LNCAP (cell line): ENCODE data around the gene CLTA.

Experiments used
- TF ChIP-seq, protein P1 (sequence below): fragments of 450-650 bp; IDR thresholded peaks from 2 replicates; pipeline ENCODE4 v1.5.1; 2017; ENCODE audit warnings: mild to moderate bottlenecking

The CLTA gene

DNA sequence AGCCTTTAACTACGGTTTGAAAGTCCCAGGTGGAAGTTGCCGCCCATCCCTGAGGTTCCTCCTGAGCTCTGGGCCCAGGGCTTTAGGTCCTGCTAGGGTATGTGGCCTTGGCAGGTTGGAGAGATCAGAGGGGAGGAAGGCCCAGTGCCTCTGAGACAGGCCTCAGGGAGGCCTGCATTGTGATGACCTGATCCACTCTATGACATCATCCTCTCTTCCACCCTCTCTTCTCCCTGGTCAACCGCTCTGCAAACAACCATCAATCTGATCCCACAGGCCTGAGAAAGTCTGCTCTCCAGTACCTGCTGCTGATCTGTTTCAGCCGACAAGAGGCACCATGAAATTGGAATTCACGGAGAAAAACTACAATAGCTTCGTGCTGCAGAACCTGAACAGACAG lies 21.6 kb upstream of the CLTA start, which contains the start of gene CCIN:
Gene CCIN, plus strand, starts transcription at position 223 of the 400 bp plus-strand sequence. Its CDS starts 115 bp downstream, at position 338.
- TF ChIP-seq, protein P1, sequence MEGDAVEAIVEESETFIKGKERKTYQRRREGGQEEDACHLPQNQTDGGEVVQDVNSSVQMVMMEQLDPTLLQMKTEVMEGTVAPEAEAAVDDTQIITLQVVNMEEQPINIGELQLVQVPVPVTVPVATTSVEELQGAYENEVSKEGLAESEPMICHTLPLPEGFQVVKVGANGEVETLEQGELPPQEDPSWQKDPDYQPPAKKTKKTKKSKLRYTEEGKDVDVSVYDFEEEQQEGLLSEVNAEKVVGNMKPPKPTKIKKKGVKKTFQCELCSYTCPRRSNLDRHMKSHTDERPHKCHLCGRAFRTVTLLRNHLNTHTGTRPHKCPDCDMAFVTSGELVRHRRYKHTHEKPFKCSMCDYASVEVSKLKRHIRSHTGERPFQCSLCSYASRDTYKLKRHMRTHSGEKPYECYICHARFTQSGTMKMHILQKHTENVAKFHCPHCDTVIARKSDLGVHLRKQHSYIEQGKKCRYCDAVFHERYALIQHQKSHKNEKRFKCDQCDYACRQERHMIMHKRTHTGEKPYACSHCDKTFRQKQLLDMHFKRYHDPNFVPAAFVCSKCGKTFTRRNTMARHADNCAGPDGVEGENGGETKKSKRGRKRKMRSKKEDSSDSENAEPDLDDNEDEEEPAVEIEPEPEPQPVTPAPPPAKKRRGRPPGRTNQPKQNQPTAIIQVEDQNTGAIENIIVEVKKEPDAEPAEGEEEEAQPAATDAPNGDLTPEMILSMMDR = no peak

GRCh38 chr9:36169708-36170107 lies 21.0 kb upstream of the CLTA start:
- TF ChIP-seq, protein P1 = no peak

- TF ChIP-seq, protein P1 = no peak
These were observed 20.2 kb upstream of the CLTA start for GRCh38 chr9:36170531-36170930.

DNA sequence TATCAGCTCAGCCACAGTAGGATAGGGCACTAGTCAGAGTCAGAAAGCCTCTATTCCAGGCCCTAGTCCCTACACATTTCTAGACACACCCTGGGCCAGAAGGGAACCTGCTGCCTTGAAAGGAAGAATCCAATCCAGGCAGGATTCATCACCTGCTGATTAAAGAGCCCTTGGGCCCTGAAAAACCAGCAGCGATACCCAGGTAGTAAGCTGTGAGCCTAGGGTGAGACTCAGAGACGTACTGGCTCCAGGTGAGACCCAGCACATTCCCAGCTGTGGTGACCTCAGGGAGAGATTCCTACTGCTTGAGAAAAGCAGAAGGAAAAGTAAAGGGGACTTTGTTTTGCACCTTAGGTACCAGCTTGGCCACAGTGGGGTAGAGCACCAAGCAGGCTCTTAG lies 16.9 kb upstream of the CLTA start:
- TF ChIP-seq, protein P1 = no peak

DNA sequence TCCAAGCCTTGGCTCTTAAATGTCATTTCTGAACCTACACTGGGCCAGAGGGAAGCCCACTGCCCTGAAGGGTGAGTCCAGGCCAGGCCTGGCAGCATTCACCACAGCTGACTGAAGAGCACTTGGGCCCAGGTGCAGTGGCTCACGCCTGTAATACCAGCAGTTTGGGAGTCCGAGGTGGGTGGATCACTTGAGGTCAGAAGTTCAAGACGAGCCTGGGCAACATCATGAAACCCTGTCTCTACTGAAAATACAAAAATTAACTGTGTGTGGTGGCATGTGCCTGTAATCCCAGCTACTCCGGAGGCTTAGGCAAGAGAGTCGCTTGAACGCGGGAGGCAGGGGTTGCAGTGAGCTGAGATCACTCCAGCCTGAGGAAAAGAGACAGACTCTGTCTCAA lies 16.4 kb upstream of the CLTA start:
- TF ChIP-seq, protein P1 = no peak

- TF ChIP-seq, protein P1 = no peak
These were observed 16.0 kb upstream of the CLTA start for GRCh38 chr9:36174731-36175130.

- TF ChIP-seq, protein P1 = no peak
These were observed 13.2 kb upstream of the CLTA start for GRCh38 chr9:36177571-36177970.

DNA sequence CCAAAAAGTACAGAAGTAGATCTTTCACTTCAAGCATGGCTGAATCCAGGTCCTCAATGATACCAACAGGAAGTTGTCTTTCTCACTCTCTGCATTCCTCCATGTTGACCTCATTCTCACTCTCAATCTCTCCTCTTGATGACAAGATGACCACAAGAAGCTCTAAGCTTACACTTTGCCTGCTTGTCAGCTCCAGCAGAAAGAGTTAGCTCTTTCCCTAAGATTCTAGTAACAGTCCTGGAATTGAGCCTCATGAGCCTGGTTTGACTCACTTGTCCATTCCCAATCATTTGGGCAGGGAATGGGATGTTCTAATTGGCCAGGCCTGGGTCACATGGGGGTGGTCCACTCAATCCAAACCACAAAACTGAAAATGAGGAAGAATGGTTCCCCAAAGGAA lies 3.3 kb upstream of the CLTA start:
- TF ChIP-seq, protein P1 = no peak
